Stimulated activated CD4-positive, alpha-beta T cell treated with anti-CD3 and anti-CD28 coated beads, Interleukin-15, amount 100 ng/mL, for 48 hours (primary cell): Measurements from ENCODE around the gene NUAK1.

Experiments
- DNase-seq, 2 donors: peaks; one replicate each; pipeline ENCODE4 v3.0.0-alpha.2; 2020; ENCODE audit warnings: low read depth in 2 of 2

NUAK1 gene

DNA sequence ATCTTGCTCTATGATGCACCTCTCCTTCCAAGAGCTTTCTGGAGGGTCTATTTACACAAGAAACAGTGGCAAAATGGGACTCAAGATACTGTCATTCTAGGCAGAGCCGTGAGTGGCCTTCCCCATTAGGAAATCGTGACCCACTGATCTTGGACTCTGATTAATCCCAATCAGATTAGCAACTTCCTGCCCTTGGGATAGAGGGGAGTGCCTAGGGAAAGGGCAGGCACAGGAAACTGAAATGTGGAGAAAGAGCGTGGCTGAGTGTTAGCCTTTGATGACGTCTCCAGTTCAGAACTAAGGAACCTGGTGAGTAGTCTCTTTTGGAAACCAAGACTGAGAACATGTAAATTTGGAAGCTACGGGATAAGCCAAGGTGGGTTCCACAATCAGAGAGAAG lies 76.1 kb downstream of the NUAK1 start:
- no peak for DNase-seq

DNA sequence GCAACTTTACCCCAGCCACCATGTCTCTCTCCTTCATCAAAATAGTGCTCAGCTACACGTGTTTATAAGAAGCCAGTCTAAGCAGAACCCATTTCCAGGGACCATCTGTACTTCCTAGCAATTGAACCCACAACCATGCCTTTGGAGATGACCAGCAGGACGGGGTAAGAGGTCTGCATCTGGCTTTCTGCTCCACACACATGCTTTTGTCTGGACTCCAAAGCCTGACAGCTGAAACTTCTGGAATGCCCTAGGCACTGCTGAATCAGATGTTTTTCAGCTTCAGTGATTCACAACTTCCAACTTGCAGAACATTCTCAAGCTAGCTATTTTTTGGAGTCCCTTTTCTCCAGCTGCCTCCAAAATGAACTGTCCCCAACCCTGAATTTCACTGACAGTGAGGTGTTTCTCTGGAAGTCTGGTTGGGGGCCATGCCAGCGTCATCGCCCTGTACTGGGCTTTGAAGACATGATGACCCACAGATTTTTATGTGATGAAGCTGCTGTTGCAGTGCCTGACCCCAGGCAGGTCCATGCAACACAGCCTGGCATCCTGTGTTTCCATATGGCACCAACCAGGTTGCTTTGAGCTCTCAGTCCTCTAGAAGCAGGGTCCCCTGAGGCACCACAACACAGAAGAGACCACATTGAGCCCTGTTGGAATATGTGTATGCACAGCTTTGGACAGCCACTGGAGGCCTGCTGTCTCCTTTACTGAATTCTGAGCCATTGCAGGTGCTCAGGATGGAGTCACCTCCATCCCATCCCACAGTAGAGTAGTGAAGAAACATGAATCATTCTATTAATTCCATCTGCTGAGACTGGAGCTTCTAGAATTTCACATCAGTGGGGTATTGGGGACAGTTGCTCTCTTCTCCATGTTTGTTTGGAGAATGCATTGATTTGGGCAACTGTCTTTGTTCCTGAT lies 80.2 kb downstream of the NUAK1 start:
- DNase-seq, result no peak

DNA sequence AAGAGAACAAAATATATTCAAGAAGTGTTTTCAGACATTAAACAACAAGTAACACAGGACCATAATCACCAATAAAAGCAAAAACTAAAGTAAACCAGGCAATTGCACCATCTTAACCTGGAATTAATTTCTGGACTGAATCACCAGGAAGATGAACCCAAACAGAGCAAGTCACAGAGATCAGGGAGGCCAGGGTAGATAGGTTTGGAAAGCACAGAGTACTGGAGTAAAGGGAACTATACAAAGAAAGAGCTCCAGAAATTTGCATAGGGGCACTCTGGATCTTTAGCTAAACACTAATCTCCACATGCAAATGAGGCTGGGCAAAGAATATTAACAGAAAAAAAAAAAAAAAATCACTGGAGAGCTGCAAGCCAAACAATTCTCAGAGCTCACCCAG lies 84.7 kb downstream of the NUAK1 start:
- DNase-seq, result no peak

DNA sequence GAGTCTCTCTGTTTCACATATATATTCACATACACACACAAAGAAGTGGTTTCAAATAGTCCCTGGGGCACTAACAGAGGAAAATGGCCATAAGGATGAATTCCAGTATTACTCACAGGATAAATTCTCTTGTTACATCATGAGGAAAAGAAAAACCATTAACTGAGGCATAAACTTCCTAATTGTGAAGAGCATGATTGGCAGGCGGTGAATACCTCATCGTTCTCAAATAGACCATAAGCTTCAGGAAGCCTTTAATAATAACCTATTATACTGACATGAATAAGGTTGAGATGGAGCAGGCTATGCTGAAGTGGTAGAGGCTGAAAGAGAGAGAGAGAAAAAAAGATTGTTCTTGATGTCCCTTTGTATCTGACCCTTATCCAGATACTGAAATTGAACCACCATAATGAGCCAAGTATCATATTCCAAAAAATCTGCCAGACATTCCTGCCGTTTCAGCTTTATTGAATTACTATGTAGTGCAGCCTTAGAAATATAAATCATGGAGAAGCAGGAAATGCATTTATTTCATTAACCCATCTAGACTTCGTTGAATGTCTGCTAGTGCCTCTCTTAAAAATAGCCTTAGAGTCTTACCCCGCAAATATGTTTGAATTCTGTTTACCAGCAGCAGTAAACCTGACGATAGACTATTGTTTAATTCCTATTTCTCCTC lies 86.8 kb downstream of the NUAK1 start:
- no peak for DNase-seq

DNA sequence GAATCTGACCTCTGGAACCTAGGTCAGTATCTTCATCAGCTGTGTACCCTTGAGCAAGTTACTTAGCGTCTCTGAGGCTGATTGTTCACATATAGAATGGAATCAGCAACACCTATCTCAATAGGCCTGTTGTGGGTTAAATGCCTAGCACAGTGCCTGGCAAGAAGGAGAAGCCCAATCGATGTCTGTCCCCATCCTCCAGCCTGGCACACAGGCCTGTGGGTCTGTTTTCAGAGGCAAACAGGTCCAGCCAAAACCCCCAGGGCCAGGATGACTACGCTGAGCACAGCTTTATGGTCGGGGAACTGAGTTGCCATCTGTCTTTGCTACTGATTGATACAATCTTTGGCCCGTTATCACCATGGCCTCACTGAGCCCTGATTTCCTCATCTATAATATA lies 89.2 kb downstream of the NUAK1 start:
- no peak for DNase-seq

DNA sequence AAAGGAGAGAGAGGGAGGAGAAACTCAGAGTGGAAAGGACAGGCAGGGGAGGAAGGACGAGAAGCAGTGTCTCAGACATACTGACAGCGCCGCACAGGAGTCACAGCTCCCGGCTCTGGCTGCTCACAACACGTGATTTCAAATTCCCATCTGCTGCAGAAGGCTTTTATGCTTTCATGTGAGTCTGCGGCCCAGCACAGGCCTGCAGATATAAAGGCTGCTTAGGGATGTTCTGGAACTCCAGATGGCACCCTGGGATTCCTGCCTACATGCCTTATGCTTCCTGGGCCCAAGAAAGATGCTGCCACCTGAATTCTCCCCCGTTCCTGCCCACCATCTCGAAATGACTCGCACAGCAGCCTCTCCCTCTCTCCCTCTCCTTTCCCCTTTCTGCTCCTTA lies 89.6 kb downstream of the NUAK1 start:
- no peak for DNase-seq

DNA sequence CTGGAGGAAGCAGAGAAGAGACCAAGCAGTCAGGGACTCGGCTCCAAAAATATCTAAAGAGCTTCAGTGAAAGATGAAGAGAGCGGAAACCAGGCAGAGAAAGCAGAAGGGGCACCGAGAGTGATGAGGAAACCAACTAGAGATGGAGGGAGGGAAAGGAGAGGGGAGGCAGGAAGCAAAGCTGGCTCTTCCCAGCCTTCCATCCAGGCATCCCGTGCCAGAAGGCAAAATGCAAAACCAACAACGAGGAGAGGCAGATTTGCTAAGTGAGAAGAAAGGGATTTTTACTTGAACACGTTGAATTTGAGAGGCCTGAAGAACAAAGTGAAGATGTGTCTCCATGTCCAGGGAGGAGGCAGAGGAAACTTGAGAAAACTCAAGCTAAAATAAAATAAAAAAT lies 90.1 kb downstream of the NUAK1 start:
- DNase-seq, result no peak

DNA sequence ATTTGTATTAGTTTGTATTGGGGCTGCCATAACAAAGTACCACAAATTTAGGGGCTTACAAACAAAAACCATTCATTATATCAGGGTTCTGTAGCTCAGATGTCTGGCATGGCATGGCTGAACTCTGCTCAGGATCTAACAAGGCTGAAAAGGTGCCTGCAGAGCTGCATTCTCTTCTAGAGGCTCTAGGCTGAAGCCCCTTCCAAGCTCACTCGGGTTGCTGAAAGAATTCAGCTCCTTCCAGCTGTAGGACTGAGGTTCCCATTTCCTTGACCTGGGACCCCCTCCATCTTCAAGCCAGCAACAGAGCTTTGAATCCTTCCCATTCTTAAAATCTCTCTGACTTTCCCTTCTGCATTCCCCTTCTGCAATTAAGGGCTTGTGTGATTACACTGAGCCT lies 90.7 kb downstream of the NUAK1 start:
- no peak for DNase-seq

DNA sequence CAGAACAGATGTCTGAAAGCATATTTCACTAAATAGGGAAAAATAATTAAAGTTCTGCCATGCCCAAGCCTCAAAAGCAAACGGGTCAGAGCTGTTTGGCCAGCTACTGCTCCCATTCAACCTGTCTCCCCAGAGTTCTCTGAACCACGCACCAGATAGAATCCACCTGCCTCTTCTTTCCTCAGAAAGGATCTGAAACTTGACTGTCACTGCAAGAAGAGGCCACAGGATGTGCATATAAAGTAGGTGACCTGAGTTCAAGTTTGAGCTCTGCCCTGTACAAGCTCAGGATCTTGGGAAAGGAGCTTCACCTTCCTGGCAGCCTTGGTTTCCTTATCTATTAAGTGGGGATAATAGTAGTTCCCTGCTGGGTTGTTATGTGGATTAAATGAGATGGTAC lies 91.8 kb downstream of the NUAK1 start:
- no peak for DNase-seq

DNA sequence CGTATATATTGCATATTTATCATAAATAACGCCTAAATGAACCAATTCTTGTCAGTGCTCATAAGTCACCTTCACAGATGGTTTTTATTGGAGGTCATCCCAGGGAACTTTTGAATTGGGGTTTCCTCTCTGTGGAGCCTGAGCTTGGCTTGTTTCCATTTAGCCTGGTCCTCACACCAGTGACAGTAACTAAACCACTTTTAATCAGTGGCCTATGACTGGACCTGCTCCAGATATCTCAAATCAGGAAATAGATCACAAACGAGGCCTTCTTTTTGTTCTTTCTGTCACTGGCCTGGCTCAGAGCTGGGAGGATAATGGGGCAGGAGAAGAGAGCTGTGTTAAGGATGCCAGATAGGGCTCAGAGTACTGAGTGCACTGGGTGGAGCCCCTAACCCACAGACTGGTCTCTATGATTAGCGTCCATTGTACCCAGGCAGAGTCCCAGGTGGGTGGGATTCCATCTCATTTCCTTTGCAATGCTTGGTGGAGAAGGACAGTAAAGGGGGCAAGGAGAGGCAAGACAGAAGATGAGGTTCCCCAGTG lies 92.4 kb downstream of the NUAK1 start:
- DNase-seq, result no peak

DNA sequence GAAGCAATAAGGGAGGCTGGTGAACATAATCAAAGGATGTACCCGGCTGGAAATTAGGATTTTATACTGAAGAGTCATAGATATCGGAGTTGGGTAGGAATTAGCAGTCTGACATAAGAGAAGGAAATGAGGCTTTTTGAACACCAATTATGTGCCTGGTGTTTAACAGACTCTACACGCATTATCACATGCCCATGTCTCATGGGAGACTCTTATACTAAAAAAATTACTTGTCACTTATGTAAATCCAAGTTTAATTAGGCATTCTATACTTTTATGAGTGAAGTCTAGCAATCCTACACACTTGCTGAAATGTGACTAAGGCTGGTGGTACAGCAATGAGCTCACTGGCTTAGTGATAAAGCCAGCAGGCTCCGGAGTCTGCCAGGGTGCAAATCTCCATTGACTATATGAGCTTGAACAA lies 93.5 kb downstream of the NUAK1 start:
- DNase-seq, result no peak

DNA sequence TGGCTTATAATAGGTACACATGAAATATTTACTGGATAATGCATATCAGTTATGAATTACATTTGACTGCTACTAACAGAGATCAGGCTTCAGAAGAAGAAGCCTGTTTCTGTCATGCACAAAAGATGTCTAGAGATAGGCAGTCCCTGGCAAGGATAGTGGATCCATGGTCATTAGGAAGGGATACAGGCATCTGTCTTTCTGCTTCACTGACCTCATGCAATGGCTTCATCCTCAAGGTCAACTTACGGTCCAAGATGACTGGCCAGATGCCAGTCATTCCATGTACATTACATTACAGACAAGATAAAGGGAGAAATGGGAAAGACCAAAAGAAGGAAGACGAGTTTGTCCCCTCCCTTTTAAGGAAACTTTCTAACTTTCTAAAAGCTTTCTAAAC lies 94.0 kb downstream of the NUAK1 start:
- DNase-seq, result no peak

DNA sequence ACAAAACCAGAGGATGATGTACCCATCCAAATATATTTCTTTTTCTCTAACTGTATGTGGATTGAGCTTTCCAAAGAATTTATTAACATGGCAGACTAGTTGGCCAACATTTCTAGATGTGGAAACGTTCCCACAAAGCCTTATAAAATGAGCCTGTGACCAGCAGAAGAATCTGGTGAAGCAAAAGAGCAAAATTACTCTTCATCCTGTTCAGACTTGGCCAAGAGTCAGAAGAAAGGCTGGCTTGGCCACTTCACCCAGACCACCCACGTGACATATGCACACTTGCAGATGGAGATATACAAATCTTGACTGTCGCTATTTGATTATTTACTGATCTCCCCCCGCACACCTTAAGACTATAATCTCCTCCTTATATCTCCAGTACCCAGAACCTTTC lies 96.7 kb downstream of the NUAK1 start:
- DNase-seq, result no peak

DNA sequence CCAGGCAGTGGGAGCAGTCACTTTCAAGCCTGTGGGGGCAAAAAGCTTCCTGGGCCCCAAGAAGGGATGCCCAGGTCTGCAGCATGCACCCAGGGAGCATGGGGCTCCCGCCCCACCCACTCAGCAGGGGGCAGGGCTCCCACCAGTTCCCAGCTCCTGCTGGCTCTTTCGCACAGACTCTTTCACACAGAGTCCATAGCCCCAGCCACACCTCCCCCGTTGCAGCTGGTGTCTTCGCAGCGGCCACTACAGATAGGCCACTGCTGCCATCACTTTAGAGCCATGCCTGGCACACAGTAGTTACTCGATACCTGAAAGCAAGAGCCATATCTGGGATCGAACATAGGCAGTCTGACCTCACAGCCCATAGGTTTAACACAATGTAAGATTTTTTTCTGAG lies 98.2 kb downstream of the NUAK1 start:
- DNase-seq, result no peak

DNA sequence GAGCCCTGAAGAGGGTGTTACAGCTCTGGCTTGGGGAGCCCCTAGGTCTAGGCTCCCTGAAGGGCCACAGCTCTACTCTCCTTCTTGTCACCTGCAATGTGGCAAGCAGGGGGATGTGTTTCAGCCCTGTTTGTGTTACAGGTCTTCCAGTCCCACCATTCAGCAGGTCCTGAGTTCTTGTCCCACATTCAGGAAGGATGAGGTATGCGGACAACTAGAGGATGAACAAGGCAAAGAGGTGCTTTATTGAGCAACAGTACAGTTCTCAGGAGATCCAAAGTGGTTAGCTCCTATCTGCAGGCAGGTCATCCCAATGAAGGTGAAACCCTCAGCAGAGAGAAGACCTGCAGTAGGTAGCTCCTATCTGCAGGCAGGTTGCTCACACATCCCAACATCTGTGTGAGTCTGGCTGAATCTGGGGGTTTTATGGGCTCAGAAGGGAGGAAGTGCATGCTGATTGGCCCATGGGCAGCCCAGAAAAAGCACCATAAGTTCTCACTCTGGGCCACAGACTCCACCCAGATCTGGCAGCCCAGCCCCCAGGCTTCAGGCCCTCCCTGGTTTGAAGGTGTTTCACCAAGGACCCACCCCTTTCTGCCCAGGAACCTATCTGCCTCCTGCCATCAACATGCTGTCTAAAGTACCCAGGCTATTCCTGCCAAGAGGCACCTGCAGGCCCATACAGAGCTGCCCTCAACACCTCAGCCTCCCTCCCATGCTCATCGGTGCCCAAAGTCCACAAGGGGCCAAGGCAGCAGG lies 98.9 kb downstream of the NUAK1 start:
- no peak for DNase-seq

DNA sequence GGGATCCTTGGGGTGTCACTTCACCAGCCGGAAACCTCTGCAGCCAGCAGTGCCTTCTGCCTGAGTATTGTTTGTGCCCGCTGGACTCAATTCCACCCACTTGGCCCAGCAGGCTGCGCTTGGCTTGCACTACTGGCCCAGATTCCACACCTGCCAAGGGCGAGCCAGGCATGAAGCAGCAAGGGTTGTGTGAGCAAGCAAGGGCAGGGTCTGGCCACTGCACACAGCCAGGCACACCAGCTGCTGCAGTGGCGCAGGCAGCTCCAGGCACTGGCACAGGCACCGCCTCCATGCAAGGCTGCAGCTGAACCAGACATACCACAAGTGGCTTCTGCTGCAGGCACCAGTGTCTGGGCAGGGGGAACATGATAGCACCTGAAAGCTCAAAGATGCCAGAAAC lies 99.5 kb downstream of the NUAK1 start:
- DNase-seq, result no peak

DNA sequence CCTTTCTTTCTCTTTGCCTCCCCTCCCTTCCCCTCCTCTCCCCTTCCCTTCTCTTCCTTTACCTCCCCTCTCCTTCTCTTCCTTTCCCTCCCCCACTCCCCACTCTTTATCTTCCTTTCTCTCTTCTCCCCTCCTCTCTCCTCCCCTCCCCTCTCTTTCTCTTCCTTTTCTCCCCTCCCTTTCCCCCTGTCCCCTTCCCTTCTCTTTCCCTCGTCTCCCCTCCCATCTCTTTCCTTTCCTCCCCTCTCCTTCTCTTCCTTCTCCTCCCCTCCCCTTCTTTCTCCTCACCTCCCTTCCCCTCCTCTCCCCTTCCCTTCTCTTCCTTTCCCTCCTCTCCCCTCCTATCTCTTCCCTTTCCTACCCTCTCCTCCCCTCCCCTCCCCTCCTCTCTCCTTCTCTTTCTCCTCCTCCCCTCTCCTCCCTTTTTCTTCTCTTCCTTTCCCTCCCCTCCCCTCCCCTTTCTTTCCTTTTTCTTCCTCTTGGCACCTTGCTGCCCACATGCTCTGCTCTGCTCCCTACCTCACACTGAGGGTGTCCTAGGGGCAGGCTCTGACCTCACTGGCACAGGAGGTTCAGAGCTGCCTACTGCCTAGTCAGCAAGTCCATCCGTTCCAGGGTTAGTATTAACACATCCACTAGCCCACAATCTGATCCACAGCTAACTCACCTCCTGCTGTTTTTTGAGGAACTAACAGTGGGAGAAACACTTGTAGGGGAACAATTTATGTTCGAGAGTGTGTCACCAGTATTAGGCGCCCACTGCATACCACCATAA lies 101.0 kb downstream of the NUAK1 start:
- DNase-seq, result no peak

DNA sequence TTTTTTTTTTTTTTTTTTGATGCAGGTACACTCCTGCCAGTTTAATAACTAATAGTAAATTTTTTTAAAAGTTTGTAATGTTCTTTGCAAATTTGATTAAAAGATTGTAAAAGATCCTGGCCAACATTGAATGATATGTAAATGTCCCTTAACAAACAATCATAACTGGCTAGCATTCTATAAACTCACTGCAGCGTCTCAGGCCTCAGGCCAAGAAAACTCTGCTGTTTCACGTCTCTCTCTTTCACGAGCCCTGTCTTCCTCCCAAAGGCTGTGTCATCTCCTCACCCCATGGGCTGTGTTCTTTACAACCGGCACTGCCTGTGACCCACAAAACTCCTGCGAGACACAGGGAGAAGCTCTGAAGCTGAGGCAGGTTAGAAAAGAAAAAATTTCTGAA lies 103.3 kb downstream of the NUAK1 start:
- DNase-seq, result no peak

DNA sequence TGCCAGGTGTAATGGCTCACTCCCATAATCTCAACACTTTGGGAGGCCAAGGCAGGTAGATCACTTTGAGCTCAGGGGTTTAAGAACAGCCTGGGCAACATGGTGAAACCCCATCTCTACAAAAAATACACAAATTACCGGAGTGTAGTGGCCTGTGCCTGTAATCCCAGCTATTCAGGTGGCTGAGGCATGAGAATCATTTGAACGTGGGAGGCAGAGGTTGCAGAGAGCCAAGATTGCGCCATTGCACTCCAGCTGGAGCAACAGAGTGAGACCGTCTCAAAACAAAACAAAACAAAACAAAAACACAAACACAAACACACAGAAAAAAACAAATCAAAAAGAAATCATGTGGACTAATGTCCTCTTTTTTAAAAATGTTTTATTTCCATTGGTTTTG lies 104.4 kb downstream of the NUAK1 start:
- no peak for DNase-seq

DNA sequence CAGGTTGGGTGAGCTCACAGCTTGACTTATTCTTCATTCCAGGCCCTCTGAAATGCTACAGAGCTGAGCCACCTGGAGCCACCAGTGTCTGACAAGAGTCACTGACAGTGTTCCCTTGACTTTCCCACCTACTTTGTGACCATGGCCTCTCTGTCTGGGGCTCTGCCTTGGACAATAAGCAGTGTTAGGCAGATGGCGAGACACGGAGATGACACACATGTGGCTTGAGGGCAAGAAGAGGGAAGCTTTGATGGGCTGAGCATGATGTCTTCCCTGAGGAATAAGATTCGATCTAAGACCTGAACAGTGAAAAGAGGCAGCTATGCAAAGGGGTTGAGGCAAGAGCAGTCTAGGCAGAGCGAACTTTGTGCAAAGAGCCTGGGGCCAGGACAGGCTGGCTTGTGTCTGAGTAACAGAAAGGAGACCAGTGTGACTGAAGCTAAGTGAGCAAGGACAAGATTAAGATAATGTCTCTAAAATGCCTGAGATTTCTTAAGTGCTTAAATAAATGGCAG lies 105.5 kb downstream of the NUAK1 start:
- no peak for DNase-seq

DNA sequence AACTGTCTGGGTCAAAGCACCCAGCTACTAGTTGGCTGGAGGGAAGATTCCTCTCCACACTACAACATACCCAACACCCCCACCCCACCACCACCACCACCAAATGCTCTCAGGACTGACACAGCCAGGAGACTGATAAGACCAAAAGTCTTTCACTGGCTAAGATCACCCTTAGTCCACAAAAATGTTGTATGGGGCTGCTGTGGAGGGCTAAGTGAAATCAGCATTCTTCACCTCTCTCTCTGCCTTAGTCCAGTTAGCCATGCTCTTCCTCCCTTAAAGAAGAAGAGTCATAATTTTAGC lies 106.2 kb downstream of the NUAK1 start:
- DNase-seq, result no peak
